GM23338 (cell line): ENCODE results near the gene LIMCH1. TPM values are rescaled to one million over a fixed set of nuclear protein-coding genes. Genes with fewer than 3 reads are reported as not detected.

Experiments
- ATAC-seq: fragments of 200-7000 bp; cut with Tn5 transposase; 3 replicates; pipeline ENCODE4 v1.9.1; 2020
- DNase-seq: peaks from one replicate; pipeline ENCODE4 v3.0.0-alpha.2; 2015; ENCODE audit warnings: low spot score
- H2AFZ ChIP-seq: fragments of 200-600 bp; sonication (generic); 2 replicates; pipeline ENCODE4 v1.8.0; 2016; ENCODE audit warnings: antibody characterized with exemption, mild to moderate bottlenecking, moderate library complexity
- H3F3A ChIP-seq: fragments of 200-600 bp; sonication (generic); replicated peaks from 2 replicates; pipeline ENCODE4 v1.8.0; 2017; ENCODE audit warnings: antibody characterized with exemption, mixed run types, low read depth
- H3K27ac ChIP-seq: fragments of 200-600 bp; sonication (generic); 2 replicates; pipeline ENCODE4 v1.6.1; 2016; ENCODE audit warnings: low read depth
- H3K27me3 ChIP-seq: fragments of 200-600 bp; sonication (generic); 2 replicates; pipeline ENCODE4 v1.8.0; 2016; ENCODE audit warnings: mild to moderate bottlenecking, mixed run types, moderate library complexity; ENCODE audit not compliant: insufficient read depth
- H3K36me3 ChIP-seq: fragments of 200-600 bp; sonication (generic); 2 replicates; pipeline ENCODE4 v1.8.0; 2016; ENCODE audit warnings: mild to moderate bottlenecking; ENCODE audit not compliant: insufficient read depth
- H3K4me1 ChIP-seq: fragments of 200-600 bp; sonication (generic); 2 replicates; pipeline ENCODE4 v1.8.0; 2016; ENCODE audit warnings: mild to moderate bottlenecking, moderate library complexity; ENCODE audit not compliant: insufficient read depth
- H3K4me2 ChIP-seq: fragments of 200-600 bp; sonication (generic); 2 replicates; pipeline ENCODE4 v1.7.1; 2017; ENCODE audit warnings: mixed run types
- H3K4me3 ChIP-seq: fragments of 200-600 bp; sonication (generic); 2 replicates; pipeline ENCODE4 v1.6.1; 2016; ENCODE audit warnings: mixed run types
- H3K79me2 ChIP-seq: fragments of 200-600 bp; sonication (generic); replicated peaks from 2 replicates; pipeline ENCODE4 v1.8.0; 2017; ENCODE audit warnings: mild to moderate bottlenecking; ENCODE audit not compliant: insufficient read depth
- H3K9me2 ChIP-seq: fragments of 200-600 bp; sonication (generic); 2 replicates; pipeline ENCODE4 v1.8.0; 2017; ENCODE audit not compliant: insufficient read depth
- H4K20me1 ChIP-seq: fragments of 200-600 bp; sonication (generic); replicated peaks from 2 replicates; pipeline ENCODE4 v1.8.0; 2017; ENCODE audit warnings: mild to moderate bottlenecking; ENCODE audit not compliant: insufficient read depth
- H3K27ac Mint-ChIP-seq: 2 replicates; pipeline ENCODE4 v1.8.0; 2020; ENCODE audit warnings: inconsistent platforms, mild to moderate bottlenecking, moderate library complexity, mixed read lengths
- H3K27me3 Mint-ChIP-seq: 3 replicates; pipeline ENCODE4 v1.8.0; 2022; ENCODE audit warnings: low read depth, mild to moderate bottlenecking, moderate library complexity, mixed read lengths, inconsistent platforms; ENCODE audit not compliant: insufficient read depth, poor library complexity
- H3K36me3 Mint-ChIP-seq: 3 replicates; pipeline ENCODE4 v1.8.0; 2021; ENCODE audit warnings: low read depth, mild to moderate bottlenecking, inconsistent platforms, moderate library complexity, mixed read lengths
- H3K4me1 Mint-ChIP-seq: 3 replicates; pipeline ENCODE4 v1.8.0; 2020; ENCODE audit warnings: mild to moderate bottlenecking, inconsistent platforms, mixed read lengths
- H3K4me3 Mint-ChIP-seq: 3 replicates; pipeline ENCODE4 v1.8.0; 2021; ENCODE audit warnings: moderate library complexity, mild to moderate bottlenecking, inconsistent platforms, mixed read lengths
- H3K9me3 Mint-ChIP-seq: 3 replicates; pipeline ENCODE4 v1.8.0; 2020; ENCODE audit warnings: moderate library complexity, mild to moderate bottlenecking, inconsistent platforms, mixed read lengths
- CREB1 ChIP-seq: fragments of 250-450 bp; sonication (Bioruptor Pico); IDR thresholded peaks from 2 replicates; pipeline ENCODE4 v1.5.0; 2020; ENCODE audit warnings: low read depth, mild to moderate bottlenecking, moderate library complexity
- ETS1 ChIP-seq: IDR thresholded peaks from 2 replicates; pipeline ENCODE4 v1.6.1; 2016; ENCODE audit warnings: antibody characterized with exemption
- EZH2 ChIP-seq: fragments of 200-600 bp; sonication (generic); IDR thresholded peaks from one replicate; pipeline ENCODE4 v1.8.0; 2017; ENCODE audit warnings: antibody characterized with exemption, mild to moderate bottlenecking, low read depth; ENCODE audit not compliant: unreplicated experiment
- EZH2phosphoT487 ChIP-seq: fragments of 200-600 bp; sonication (generic); IDR thresholded peaks from one replicate; pipeline ENCODE4 v1.8.1; 2018; ENCODE audit warnings: antibody characterized with exemption; ENCODE audit not compliant: unreplicated experiment
- JUNB ChIP-seq: IDR thresholded peaks from one replicate; pipeline ENCODE4 v1.6.1; 2016; ENCODE audit warnings: antibody characterized with exemption; ENCODE audit not compliant: unreplicated experiment
- NANOG ChIP-seq: IDR thresholded peaks from 2 replicates; pipeline ENCODE4 v1.6.1; 2016; ENCODE audit warnings: antibody characterized with exemption, borderline replicate concordance
- POLR2AphosphoS5 ChIP-seq: IDR thresholded peaks from 2 replicates; pipeline ENCODE4 v1.6.1; 2016; ENCODE audit warnings: antibody characterized with exemption, low read depth
- REST ChIP-seq: IDR thresholded peaks from one replicate; pipeline ENCODE4 v1.6.1; 2018; ENCODE audit warnings: antibody characterized with exemption; ENCODE audit not compliant: unreplicated experiment
- STAT1 ChIP-seq: IDR thresholded peaks from one replicate; pipeline ENCODE4 v1.6.1; 2016; ENCODE audit warnings: antibody characterized with exemption; ENCODE audit not compliant: unreplicated experiment
- ZNF331 ChIP-seq: fragments of 250-450 bp; sonication (Bioruptor Pico); IDR thresholded peaks from 2 replicates; pipeline ENCODE4 v1.5.0; 2020; ENCODE audit warnings: low read depth, mild to moderate bottlenecking, moderate library complexity
- ZNF462 ChIP-seq: fragments of 250-450 bp; sonication (Bioruptor Pico); IDR thresholded peaks from 2 replicates; pipeline ENCODE4 v1.5.0; 2020; ENCODE audit warnings: mild to moderate bottlenecking, moderate library complexity
- polyA plus RNA-seq: library from polyadenylated mRNA; unstranded; fragments of >200 nt; fragmentation: Nextera tagmentation; extraction: Ambion mirVana; gene quantifications from 2 replicates; pipeline ENCODE4 v1.2.1, GENCODE V29; 2016
- total RNA-seq: library from RNA; depleted of rRNA; stranded (reverse); fragments of >200 nt; shearing (Covaris generic); gene quantifications from 2 replicates; pipeline ENCODE4 v1.2.3, GENCODE V29; 2014

The LIMCH1 gene
- total and polyA plus RNA-seq, 2 experiments from 2014 or later, result 1.5 TPM

GRCh38 chr4:41665636-41666207, 127.8 kb downstream of the LIMCH1 start (continued):
- TF ChIP-seq CREB1 (CRISPR knock-in tag) (no peak), NANOG (no peak), JUNB (no peak), ETS1 (no peak), EZH2 (no peak), EZH2phosphoT487 (no peak), POLR2AphosphoS5 (no peak), ZNF331 (CRISPR knock-in tag) (no peak)

GRCh38 chr4:41668024-41668423, 130.1 kb downstream of the LIMCH1 start:
- Histone ChIP-seq H4K20me1 (no peaks in the 10 kb centered on the region), H3K27me3 (no peaks in the 10 kb centered on the region), H3K27ac (no peak overlapping the region), H3K79me2 (no peaks in the 10 kb centered on the region), H3F3A (no peaks in the 10 kb centered on the region), H3K4me3 (no peak overlapping the region), H2AFZ (no peak overlapping the region), H3K9me2 (no peaks in the 10 kb centered on the region), H3K36me3 (no peaks in the 10 kb centered on the region), H3K4me2 (no peak overlapping the region), H3K4me1 (peaks cover 4% of the 10 kb centered on the region; the same call in 1 of the 2 replicates)
- Mint-ChIP-seq H3K27ac (no peak overlapping the region), H3K4me1 (peaks cover 2% of the 10 kb centered on the region), H3K4me3 (no peak overlapping the region), H3K27me3 (peaks cover 2% of the 10 kb centered on the region), H3K36me3 (no peaks in the 10 kb centered on the region), H3K9me3 (no peaks in the 10 kb centered on the region)
- no peak for DNase-seq
- ATAC-seq, result no peak
- TF ChIP-seq CREB1 (CRISPR knock-in tag), result no peak
- no peak for TF ChIP-seq NANOG
- TF ChIP-seq POLR2AphosphoS5, result no peak
- no peak for TF ChIP-seq ZNF462 (CRISPR knock-in tag)
- no peak for TF ChIP-seq EZH2
- no peak for TF ChIP-seq EZH2phosphoT487
- TF ChIP-seq STAT1, result no peak
- TF ChIP-seq ZNF331 (CRISPR knock-in tag), result no peak
- TF ChIP-seq JUNB, result no peak
- no peak for TF ChIP-seq ETS1
- no peak for TF ChIP-seq REST
